NCI-H2171 treated with DMSO at 0.1 percent for 48 hours (cell line): ENCODE measurements around the gene HK2.
"Not testable (repeated sequence)": the region's sequence is repeated elsewhere in the genome, so short reads cannot be mapped to it uniquely, and the experiment has no call there.

ENCODE experiments used
- DNase-seq: peaks from one replicate; lab custom pipeline; 2025; lab: John Stamatoyannopoulos, UW

The HK2 gene

GRCh38 chr2:74834792-74835755, 1.1 kb downstream of the HK2 start:
- DNase-seq, result peak; percentile 76

GRCh38 chr2:74835831-74836674, 2.1 kb downstream of the HK2 start:
- DNase-seq, result peak; percentile 86

DNA sequence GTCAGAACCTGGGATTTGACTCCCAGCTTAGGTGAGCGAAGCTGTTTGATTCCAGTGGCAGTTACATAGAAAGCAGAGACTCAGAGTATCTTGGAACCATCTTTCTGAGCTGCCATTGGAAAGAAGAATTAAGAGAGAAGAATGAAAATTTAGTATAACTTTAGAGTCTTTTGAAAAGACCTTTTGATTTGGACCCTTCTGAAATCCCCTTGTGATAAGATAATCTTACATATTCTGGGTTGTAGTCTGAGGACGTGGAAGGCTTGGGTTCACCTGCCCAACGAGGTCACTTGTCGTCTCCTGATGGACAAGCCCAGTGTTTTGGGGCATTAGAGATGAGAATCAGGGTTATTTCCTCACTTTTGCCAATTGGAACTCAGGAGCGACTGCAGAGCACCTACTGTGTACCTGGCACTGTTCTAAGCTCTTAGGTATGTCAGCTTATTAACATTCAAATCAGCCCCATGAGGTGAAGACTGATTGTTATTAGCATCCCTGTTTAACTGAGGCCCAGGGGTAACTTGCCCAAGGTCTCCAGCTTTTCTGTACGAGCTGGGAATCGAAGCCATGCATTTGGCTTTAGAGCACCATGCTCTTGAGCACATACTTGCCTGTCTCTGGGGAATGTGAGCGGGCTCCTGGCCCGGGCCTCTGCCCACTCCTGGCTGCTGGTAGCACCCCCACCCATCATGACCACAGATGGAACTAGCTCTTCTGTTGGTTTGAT, 2.9 kb downstream of the HK2 start:
- no peak for DNase-seq

DNA sequence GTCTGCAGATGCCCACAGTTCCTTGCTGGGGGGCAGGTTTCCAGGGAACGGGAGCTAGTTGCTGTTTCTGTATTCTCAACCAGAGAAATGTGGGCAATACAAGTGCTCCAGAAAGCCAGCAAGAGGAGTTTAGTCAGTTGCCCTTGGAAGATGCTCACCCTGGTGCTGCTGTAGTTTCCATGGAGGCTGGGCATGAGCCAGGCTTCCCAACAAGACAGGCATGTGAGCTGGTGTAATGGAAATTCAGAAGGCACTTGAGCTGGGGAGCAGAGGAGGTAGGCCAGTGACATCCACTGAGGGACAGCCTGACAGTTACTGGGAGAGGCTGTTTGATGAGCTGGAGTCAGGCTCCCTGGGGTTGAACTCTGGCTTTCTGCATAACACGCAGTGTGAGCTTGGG, 7.7 kb downstream of the HK2 start:
- no peak for DNase-seq

DNA sequence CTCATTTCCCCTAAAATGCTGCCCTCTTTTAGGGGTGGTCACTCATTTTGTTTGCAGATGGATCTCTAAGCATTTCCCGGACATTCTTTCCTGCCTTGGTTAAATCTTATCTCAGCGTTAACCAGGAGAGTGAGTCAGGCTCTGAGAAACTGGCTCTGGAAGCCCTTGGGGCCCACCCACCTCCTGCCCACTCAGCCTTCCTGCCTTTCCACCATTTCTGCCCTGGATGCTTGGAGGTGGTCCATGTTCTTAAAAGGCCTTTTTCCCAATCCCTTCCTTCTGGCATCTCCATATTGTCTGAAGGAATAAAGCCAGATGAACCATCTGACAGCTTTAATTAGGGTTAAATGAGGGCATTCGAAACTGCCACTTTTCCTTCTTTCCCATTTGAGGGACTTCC, 9.5 kb downstream of the HK2 start:
- no peak for DNase-seq

GRCh38 chr2:74843899-74844298, 10.0 kb downstream of the HK2 start:
- DNase-seq, result no peak

DNA sequence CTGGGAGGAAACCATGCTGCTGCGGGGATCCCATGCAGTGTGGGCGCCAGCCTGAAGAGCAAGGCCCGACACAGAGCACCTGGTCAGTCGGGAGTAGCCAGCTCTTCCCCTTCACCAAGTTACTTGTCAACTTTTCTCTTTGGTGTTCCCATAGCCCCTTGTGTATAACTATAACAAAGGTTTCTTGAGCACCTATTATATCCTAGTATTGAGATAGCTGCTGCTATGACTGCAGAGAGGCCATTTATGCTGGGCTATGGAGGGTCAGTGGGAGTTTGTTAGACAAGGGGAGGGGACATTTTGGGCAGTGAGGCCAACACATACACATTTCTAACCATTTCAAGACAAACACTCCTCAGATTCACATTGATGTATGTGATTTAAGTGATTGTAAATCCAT, 10.8 kb downstream of the HK2 start:
- no peak for DNase-seq

- no peak for DNase-seq
Observed at GRCh38 chr2:74845217-74845751, 11.4 kb downstream of the HK2 start.

DNA sequence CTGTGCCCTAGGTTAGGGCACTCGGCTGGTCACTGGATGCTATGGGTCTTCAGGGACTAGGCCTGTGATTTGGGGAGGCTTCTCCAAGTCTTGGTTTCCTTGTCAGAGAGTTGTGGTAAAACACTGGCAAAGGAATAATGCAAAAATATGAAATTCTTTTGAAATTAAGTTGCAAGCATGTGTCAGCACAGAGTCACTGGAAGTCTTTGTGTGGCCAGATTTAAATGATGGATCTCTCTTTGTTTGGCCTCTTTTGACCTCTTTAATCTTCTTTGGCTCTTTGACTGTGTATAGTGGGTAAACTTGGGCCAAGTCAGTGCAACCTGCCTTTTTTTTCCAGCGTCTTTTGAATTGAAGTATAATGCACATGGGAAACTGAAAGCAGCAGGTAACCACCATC, 12.1 kb downstream of the HK2 start:
- DNase-seq, result no peak

DNA sequence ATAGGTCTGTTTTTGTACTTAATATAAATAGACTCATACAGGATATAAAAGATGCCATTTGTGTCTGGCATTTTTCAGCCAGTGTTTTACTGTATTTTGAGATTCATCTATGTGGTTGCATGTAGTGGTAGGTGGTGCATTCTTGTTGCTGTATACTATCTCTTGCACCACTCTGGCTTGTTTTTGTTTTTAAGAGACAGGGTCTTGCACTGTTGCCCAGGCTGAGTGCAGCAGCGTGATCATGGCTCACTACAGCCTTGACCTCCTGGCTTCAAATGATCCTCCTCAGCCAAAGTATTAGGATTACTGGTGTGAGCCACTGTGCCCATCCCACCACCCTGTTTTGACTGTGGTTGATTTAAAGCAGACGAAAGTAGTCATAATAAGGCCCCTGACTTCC, 12.6 kb downstream of the HK2 start:
- no peak for DNase-seq

GRCh38 chr2:74847070-74847858, 13.3 kb downstream of the HK2 start:
- DNase-seq, result no peak

- DNase-seq, result no peak
Observed at GRCh38 chr2:74849228-74849892, 15.4 kb downstream of the HK2 start.

- no peak for DNase-seq
Observed at GRCh38 chr2:74850496-74851190, 16.7 kb downstream of the HK2 start.

GRCh38 chr2:74851191-74851566, 17.3 kb downstream of the HK2 start:
- no peak for DNase-seq

DNA sequence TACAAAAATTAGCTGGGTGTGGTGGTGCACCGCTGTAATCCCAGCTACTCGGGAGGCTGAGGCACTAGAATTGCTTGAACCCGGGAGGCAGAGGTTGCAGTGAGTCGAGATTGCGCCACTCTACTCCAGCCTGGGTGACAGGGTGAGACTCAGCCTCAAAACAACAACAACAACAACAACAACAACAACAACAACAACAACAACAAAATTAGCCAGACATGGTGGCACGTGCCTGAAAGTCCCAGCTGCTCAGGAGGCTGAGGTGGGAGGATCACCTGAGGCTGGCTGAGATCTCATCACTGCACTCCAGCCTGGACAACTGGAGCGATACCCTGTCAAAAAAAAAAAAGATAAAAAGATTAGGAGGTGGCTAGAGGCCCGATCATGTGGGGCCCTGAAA, 19.4 kb downstream of the HK2 start:
- not testable (repeated sequence) for DNase-seq

DNA sequence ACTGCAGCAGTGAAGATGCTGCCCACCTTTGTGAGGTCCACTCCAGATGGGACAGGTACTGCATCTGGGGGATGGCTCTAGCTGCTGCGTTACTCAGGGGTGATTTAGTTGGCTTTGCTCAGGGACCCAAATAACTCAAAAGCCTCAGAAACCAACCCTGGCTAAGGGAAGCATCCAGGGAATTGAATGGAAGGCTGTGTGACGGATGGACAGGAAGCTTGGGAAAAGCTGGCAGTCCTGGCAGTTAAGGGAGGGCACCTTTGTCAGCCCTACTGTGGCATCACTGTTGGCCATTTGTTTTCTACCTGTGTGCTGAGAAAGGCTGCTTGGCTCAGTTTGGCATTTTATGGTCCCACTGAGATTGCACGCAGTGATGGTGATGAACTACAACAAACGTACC, 20.5 kb downstream of the HK2 start:
- no peak for DNase-seq

- not testable (repeated sequence) for DNase-seq
Observed at GRCh38 chr2:74855114-74855707, 21.3 kb downstream of the HK2 start.

DNA sequence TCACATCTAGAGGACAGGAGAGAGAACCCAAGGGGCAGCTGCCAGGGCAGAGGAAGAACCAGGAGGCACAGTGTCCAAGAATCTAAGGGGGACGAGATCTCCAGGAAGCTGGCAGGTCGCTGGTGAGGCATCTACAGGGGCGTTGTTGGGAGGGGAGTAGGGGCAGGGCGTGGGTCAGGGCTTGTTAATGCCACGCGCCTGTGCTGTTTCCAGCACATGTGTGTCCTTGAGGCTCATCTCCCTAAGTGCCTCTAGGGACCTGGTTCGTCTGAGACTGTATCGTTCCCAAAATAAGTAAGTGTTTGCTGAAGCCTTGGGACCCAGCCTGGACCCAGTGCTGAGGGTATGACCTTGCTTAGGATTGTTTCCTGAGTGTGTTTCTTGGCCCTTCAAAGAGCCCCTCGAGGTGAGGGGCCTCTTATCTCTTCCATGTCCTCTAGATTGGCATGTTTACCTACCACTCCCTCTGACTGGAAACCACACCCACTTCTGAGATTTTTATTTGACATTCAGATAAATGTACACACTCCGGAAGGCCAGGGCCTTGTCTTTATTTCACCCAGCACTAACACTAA, 22.2 kb downstream of the HK2 start:
- DNase-seq, result no peak

GRCh38 chr2:74856599-74856998, 22.7 kb downstream of the HK2 start:
- no peak for DNase-seq
